Natural killer cell treated with Interleukin-12 subunit alpha and Interleukin-12 subunit beta and Interleukin-15 and Interleukin-18, amount 100 ng/mL, for 72 hours (primary cell): ENCODE measurements around the gene RBM47. TPM values are rescaled to one million over a fixed set of nuclear protein-coding genes. Genes with fewer than 3 reads are reported as not detected.

Experiments
- ATAC-seq, 2 donors: fragments of 150-1000 bp; cut with Tn5 transposase in 1 of 2; sonication (Bioruptor Pico), chemical (Tn5 transposase) in 1 of 2; 2 replicates each; pipeline ENCODE4 v1.10.0; 2021
- DNase-seq: peaks from one replicate; pipeline ENCODE4 v3.0.0; 2022; ENCODE audit warnings: low spot score
- H3K27ac Mint-ChIP-seq, 2 donors: 1 replicate in 1 of 2; 2 replicates in 1 of 2; pipeline ENCODE4 v1.8.0; 2022; ENCODE audit warnings: mixed read lengths in 2 of 2, mild to moderate bottlenecking in 1 of 2, moderate library complexity in 1 of 2
- H3K27me3 Mint-ChIP-seq, 2 donors: 1 replicate in 1 of 2; 2 replicates in 1 of 2; pipeline ENCODE4 v1.8.0; 2022; ENCODE audit warnings: mixed read lengths in 2 of 2
- H3K36me3 Mint-ChIP-seq: one replicate; pipeline ENCODE4 v1.8.0; 2022; ENCODE audit warnings: mixed read lengths
- H3K4me1 Mint-ChIP-seq, 2 donors: 1 replicate in 1 of 2; 2 replicates in 1 of 2; pipeline ENCODE4 v1.8.0; 2022; ENCODE audit warnings: low read depth in 2 of 2, mixed read lengths in 2 of 2, mild to moderate bottlenecking in 1 of 2
- H3K4me3 Mint-ChIP-seq: one replicate; pipeline ENCODE4 v1.8.0; 2022; ENCODE audit warnings: mixed read lengths
- H3K9me3 Mint-ChIP-seq: 2 replicates; pipeline ENCODE4 v1.8.0; 2022; ENCODE audit warnings: mixed read lengths
- total RNA-seq, 2 donors: library from RNA; stranded (reverse); gene quantifications; one replicate each; pipeline ENCODE4 v1.2.3, GENCODE V29; 2022

Gene RBM47
- total RNA-seq, 2 donors from 2014 or later, result 8.5 to 15.4 TPM

DNA sequence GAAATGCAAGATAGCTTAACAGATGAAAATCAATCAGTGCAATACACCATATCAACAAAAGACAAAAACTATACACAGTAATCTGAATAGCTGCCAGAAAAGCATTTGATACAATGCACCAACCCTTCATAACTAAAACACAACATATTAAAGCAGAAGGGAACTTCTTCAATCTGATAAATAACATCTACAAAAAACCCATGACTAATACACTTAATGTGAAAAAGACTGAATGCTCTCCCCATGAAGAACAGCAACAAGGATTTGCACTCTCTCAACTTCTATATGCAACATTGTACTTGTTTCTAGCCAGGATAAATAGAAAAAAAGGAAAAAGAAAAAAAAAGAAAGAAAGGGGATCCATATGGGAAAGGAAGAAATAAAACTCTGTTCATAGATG is 139.7 kb downstream of the RBM47 start:
- Mint-ChIP-seq H3K27me3 (peaks cover 21 to 25% of the 10 kb centered on the region in 2 donors), H3K27ac (no peak overlapping the region), H3K9me3 (no peaks in the 10 kb centered on the region), H3K4me1 (peaks cover 0 to 10% of the 10 kb centered on the region in 2 donors), H3K4me3 (no peak overlapping the region), H3K36me3 (no peaks in the 10 kb centered on the region)
- no peak for ATAC-seq
- no peak for DNase-seq

DNA sequence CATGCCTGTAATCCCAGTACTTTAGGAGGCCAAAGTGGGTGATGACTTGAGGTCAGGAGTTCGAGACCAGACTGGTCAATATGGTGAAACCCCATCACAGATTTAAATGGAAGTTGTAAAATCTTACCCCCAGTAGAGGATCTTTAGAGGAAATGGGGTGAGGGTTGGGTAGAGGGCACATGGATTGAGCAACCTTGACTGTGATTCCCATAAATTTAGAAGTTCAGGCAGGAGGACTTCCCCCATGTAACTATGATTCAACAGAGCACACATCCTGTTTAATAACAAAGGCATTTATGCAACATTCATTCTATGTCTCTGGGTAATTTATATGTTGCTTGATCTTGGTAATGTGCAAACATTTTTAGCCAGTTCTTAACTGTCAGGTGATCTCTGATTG is 143.1 kb downstream of the RBM47 start:
- Mint-ChIP-seq H3K36me3 (no peaks in the 10 kb centered on the region), H3K27ac (peak overlapping the region in 1 of 2 donors; percentile 1), H3K4me1 (peaks cover 0 to 5% of the 10 kb centered on the region in 2 donors), H3K27me3 (peaks cover 23 to 33% of the 10 kb centered on the region in 2 donors), H3K9me3 (no peaks in the 10 kb centered on the region), H3K4me3 (no peak overlapping the region)
- DNase-seq (no peak), ATAC-seq (peak in 1 of 2 donors; percentile 59)

DNA sequence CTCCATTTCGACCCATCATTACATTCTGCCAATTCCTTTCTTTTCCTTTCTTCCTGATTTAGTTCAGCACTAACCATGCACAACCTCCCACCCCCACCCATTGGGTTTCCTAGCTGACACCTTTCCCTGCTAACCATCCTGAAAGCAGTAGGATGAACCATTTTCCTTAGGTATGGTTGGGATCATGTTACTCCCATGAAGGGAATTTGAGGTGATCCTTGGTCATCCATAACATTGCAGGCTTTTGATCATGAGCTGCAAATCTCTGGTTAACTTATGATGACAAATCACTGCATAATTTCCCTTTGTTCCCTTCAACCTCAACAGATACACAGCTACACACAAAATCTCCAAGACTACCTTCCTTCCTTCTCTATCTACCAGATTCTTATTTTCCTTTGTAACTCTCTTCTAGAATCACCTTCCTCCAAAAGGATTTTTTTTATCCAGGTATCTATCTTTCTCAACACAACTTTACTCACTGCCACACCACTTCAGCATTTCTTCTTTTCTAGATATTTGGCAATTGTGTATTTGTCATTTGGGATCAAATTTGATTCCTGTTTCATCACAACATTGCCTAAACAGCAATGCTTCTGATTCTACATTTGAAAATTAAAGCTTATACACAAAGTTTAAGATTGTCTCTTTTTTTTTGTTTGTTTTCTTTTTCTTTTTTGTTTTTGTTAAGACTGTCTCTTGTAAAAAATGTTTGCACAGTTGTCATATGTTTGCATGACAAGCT is 145.1 kb downstream of the RBM47 start:
- Mint-ChIP-seq H3K36me3 (no peaks in the 10 kb centered on the region), H3K4me3 (no peak overlapping the region), H3K4me1 (peaks cover 0 to 5% of the 10 kb centered on the region in 2 donors), H3K9me3 (no peaks in the 10 kb centered on the region), H3K27me3 (peaks cover 14 to 33% of the 10 kb centered on the region in 2 donors), H3K27ac (no peak overlapping the region)
- DNase-seq (no peak), ATAC-seq (no peak)

DNA sequence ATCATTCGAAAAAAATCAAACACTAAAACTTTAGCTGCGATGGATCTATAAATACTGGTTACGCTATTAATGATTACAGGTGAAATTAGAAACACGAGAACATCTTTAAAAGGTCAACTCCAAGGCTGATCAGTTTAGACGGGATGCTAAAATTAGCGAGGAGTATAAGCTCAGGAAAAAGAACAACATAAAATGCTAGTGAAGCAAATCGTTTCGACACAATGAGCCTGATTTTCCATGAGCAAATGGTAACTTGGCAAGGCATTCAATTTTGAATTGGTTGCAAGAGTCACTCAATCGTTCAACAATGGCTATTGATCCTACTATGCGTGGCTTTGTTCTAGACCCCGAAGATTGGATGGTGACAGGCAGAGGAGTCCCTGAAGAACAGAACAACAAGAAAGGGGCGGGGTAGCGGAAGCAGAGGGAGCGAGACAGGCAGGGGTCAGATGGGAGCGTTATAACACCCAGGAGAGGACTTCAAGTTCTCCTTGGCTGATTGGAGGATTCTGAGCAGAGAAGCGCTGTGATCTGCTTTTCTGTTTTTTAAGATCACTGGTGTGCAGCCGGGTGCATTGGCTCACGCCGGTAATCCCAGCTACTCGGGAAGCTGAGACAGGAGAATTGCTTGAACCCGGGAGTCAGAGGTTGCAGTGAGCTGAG is 146.5 kb downstream of the RBM47 start:
- peaks cover 0 to 5% of the 10 kb centered on the region in 2 donors for H3K4me1 Mint-ChIP-seq
- DNase-seq, result no peak
- H3K4me3 Mint-ChIP-seq, result no peak overlapping the region
- no peak overlapping the region for H3K27ac Mint-ChIP-seq
- ATAC-seq, result no peak
- peaks cover 14 to 26% of the 10 kb centered on the region in 2 donors for H3K27me3 Mint-ChIP-seq
- H3K36me3 Mint-ChIP-seq, result no peaks in the 10 kb centered on the region
- H3K9me3 Mint-ChIP-seq, result no peaks in the 10 kb centered on the region

DNA sequence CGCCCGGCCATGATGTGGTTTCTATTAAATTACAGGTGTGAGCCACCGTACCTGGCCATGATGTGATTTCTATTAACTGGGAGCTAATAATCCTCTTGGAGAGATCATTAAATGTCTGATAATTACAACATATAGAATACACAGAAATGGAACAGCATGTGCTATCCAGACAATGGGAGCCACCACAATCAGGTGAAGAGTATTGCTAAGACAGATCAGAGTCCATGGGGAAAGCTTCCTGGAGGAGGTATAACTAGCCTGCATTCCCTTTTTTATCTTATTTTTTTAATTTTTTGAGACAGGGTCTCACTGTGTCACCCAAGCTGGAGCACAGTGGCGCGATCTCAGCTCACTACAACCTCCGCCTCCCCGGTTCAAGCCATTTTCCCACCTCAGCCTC is 147.7 kb downstream of the RBM47 start:
- DNase-seq (no peak), ATAC-seq (no peak)
- peaks cover 14 to 26% of the 10 kb centered on the region in 2 donors for H3K27me3 Mint-ChIP-seq
- H3K27ac Mint-ChIP-seq, result no peak overlapping the region
- H3K9me3 Mint-ChIP-seq, result no peaks in the 10 kb centered on the region
- no peaks in the 10 kb centered on the region for H3K36me3 Mint-ChIP-seq
- H3K4me1 Mint-ChIP-seq, result peaks cover 0 to 5% of the 10 kb centered on the region in 2 donors
- H3K4me3 Mint-ChIP-seq, result no peak overlapping the region

DNA sequence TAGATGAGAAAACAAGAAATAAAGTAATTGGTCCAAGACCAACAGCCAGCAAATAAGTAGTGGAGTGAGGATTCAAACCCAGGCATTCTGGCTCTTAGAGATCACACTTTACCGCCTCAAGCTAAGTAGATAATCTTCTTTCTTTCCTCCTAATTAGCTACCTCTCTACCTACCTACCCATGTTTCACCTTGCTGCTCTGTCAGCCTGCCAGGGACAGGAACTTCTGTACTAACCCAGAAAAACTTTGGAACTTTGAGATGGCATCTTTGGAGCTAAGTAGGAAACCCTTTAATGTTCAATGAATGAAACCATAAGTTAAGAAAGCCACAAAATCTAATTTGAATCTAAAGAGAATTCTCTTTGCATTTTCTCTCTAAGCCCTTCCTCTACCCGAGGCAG is 149.4 kb downstream of the RBM47 start:
- Mint-ChIP-seq H3K36me3 (no peaks in the 10 kb centered on the region), H3K4me3 (no peak overlapping the region), H3K27me3 (peaks cover 21 to 26% of the 10 kb centered on the region in 2 donors), H3K27ac (no peak overlapping the region), H3K9me3 (no peaks in the 10 kb centered on the region), H3K4me1 (no peaks in the 10 kb centered on the region)
- no peak for ATAC-seq
- DNase-seq, result no peak

DNA sequence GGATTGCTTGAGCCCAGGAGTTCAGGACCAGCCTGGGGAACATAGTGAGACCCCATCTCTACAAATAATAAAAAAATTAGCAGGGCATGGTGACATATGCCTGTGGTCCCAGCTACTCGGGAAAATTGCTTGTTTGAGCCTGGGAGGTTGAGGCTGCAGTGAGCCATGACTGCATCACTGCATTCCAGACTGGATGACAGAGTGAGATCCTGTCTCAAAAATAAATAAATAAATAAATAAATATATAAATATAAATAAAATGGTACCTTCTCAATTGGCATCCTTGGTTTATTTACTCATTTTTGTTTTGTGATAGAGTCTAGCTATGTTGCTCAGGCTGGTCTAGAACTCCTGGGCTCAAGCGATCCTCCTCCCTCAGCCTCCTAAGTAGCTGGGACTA is 150.3 kb downstream of the RBM47 start:
- H3K27ac Mint-ChIP-seq, result no peak overlapping the region
- H3K4me1 Mint-ChIP-seq, result no peaks in the 10 kb centered on the region
- DNase-seq (no peak), ATAC-seq (no peak)
- H3K4me3 Mint-ChIP-seq, result no peak overlapping the region
- H3K9me3 Mint-ChIP-seq, result no peaks in the 10 kb centered on the region
- no peaks in the 10 kb centered on the region for H3K36me3 Mint-ChIP-seq
- H3K27me3 Mint-ChIP-seq, result peaks cover 18 to 19% of the 10 kb centered on the region in 2 donors

DNA sequence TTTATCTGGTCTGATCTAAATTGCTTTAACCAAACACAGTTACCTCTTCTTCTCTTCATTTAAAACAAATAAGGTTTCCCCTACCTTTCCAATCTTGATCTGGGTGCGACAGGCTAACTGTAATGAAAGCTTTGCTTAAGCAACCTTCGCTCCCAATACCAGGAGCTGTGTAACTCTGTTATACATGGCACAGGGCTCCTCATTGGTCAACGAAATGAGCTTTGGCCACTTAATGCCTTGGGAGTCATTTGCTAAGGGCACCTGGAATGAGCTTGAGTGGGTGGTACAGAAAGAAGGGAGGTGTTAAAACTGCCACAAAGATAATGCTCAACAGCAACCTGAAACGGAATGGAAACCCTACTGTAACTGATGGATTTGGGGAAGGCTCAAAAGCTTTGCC is 154.1 kb downstream of the RBM47 start:
- H3K27ac Mint-ChIP-seq, result no peak overlapping the region
- H3K36me3 Mint-ChIP-seq, result no peaks in the 10 kb centered on the region
- H3K9me3 Mint-ChIP-seq, result no peaks in the 10 kb centered on the region
- ATAC-seq, result no peak
- no peaks in the 10 kb centered on the region for H3K4me1 Mint-ChIP-seq
- DNase-seq, result no peak
- H3K4me3 Mint-ChIP-seq, result no peak overlapping the region
- H3K27me3 Mint-ChIP-seq, result peaks cover 11 to 12% of the 10 kb centered on the region in 2 donors

DNA sequence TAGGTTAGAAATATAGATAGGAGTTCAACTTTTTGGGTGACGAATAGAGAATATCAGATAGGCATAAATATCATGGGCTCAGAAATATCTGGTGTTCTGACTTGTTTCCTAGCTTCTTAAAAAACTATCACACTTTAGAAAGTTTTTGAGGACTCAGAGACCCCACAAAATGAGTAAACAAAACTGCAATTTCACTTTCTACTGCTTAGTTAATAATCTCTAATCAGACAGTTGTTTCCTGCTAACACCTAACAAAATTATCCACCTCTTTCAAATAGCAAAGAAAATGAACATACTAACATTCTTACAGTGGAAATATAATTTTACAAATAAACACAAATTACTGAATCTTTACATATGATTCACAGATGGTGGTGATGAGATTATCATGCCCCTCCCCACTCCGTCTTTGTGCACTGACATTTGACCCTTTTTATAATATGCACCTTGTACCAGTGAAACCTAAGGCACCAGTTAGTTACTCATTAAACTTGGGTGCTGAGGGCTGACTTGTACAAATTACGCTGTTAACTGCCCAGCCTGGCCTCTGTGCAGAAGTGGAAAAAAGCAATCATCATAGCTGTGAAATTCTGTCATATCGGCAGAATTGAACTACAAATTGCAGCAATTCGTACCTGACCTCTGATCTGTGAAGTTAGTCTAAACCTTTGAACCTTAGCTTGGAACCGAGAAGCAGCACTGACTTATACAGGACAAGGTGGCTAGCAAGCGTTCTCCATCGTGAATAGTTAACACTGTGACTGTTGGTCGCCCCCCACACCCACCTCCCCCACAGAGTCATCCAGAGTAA is 155.9 kb downstream of the RBM47 start:
- no peaks in the 10 kb centered on the region for H3K4me1 Mint-ChIP-seq
- ATAC-seq (no peak), DNase-seq (no peak)
- no peak overlapping the region for H3K27ac Mint-ChIP-seq
- no peaks in the 10 kb centered on the region for H3K9me3 Mint-ChIP-seq
- no peak overlapping the region for H3K4me3 Mint-ChIP-seq
- peaks cover 7 to 11% of the 10 kb centered on the region in 2 donors for H3K27me3 Mint-ChIP-seq
- H3K36me3 Mint-ChIP-seq, result no peaks in the 10 kb centered on the region

DNA sequence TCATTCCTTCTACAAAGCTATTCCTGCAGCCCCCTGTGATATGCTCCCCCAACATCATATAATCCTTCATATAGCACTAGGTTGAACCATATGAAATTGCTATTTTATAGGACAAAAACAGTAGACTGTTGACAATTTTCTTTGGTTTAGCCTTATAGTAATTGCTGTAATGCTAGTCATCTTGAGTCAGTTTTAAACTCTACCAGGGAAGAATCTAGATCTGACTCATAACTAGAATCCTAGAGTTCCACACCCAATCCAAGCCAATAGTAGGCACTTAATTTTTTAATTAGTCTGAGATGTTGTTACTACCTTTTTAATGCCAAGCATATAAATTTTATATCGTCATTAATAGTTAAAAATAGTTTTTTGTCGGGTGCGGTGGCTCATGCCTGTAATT is 157.7 kb downstream of the RBM47 start:
- Mint-ChIP-seq H3K36me3 (no peaks in the 10 kb centered on the region), H3K27me3 (peaks cover 7 to 11% of the 10 kb centered on the region in 2 donors), H3K27ac (no peak overlapping the region), H3K9me3 (no peaks in the 10 kb centered on the region), H3K4me3 (no peak overlapping the region), H3K4me1 (no peaks in the 10 kb centered on the region)
- DNase-seq, result no peak
- ATAC-seq, result no peak

DNA sequence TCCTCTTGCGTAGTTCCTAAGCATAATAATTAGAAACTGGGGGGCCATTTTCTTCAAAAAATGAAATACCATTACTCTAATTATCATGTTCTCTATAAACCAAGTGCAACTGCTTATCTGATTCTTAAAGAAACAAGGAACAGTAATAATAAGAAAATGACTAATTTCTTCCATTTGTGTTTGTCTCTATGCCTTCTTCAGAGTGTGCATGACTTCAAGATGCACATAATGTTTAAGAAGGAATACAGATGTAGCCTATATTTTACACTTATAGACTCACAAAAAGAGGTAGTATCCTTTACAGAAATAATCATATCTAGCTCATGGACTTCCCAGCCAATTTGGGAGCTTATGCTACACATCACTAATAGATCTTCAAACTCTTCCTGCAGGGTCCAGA is 162.9 kb downstream of the RBM47 start:
- no peak overlapping the region for H3K27ac Mint-ChIP-seq

DNA sequence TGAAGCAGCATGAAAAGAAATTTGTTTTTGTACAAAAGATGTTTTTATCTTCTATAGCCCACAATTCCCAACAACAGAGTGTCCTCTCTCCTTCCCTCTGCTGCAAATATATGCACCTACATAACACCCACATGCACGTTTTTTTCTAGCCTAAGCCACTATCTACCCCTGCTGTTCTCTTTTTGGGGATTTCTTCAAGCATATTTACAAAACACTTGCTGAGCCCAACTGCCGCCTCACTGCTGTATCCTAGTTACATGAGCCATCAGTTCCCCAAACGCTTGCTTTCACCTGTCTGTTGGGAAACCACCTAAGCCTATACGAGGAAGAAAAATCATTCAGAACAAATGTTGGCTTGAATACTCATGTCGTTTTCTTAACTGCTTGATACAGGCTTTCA is 167.3 kb downstream of the RBM47 start:
- no peak for ATAC-seq
- H3K9me3 Mint-ChIP-seq, result no peaks in the 10 kb centered on the region
- H3K27me3 Mint-ChIP-seq, result peaks cover 3 to 11% of the 10 kb centered on the region in 2 donors
- no peak for DNase-seq
- H3K36me3 Mint-ChIP-seq, result no peaks in the 10 kb centered on the region
- no peak overlapping the region for H3K4me3 Mint-ChIP-seq
- no peak overlapping the region for H3K27ac Mint-ChIP-seq
- no peaks in the 10 kb centered on the region for H3K4me1 Mint-ChIP-seq

More for the DNA sequence above, 162.9 kb downstream of the RBM47 start:
- no peaks in the 10 kb centered on the region for H3K9me3 Mint-ChIP-seq
- peaks cover 6 to 14% of the 10 kb centered on the region in 2 donors for H3K27me3 Mint-ChIP-seq
- no peak overlapping the region for H3K4me3 Mint-ChIP-seq
- no peaks in the 10 kb centered on the region for H3K36me3 Mint-ChIP-seq
- no peak for DNase-seq
- no peaks in the 10 kb centered on the region for H3K4me1 Mint-ChIP-seq
- no peak for ATAC-seq

DNA sequence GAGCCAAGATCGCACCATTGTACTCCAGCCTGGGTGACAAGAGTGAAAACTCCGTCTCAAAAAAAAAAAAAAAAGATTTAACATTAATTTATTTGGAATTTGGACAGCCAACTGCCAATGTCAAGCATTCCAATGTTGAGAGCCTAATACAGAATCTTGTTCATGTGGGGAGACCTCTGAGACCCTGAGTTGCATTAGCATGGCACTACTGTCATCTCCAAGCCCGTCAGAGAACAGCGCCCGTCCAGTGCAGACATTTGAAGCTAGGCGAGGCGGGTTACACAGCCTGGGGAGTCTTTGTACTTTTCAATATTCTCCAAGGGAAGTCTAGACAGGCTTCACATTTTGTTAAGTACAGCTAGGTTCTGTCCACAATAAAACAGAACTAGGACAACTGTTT is 167.8 kb downstream of the RBM47 start:
- no peak overlapping the region for H3K27ac Mint-ChIP-seq
- no peak for ATAC-seq
- DNase-seq, result no peak
- no peaks in the 10 kb centered on the region for H3K4me1 Mint-ChIP-seq
- H3K9me3 Mint-ChIP-seq, result no peaks in the 10 kb centered on the region
- no peak overlapping the region for H3K4me3 Mint-ChIP-seq
- no peaks in the 10 kb centered on the region for H3K36me3 Mint-ChIP-seq
- H3K27me3 Mint-ChIP-seq, result peaks cover 3 to 11% of the 10 kb centered on the region in 2 donors

DNA sequence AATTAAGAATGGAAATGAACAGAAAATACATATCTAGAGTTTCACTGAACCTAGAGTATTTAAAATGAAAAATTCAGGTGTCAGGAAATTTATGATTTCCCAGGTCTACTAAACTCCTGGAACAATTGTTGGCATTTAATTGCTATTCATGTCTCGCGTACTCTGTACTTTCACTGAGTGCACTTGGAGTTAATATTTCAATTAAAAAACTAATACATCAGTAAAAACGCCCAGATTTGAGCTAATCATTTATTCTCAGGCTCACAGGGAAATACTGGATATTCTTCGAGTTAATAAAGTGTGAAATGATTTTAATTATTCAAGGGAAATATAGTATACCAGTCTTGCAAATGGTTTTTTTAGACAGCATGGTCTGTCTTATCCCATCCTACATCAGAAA is 168.6 kb downstream of the RBM47 start:
- H3K4me3 Mint-ChIP-seq, result no peak overlapping the region
- no peaks in the 10 kb centered on the region for H3K36me3 Mint-ChIP-seq
- H3K9me3 Mint-ChIP-seq, result no peaks in the 10 kb centered on the region
- H3K27ac Mint-ChIP-seq, result no peak overlapping the region
- DNase-seq (no peak), ATAC-seq (no peak)
- H3K27me3 Mint-ChIP-seq, result peaks cover 3 to 11% of the 10 kb centered on the region in 2 donors
- no peaks in the 10 kb centered on the region for H3K4me1 Mint-ChIP-seq
